GM12874 (cell line): ENCODE data around the gene OPCML.

Source experiments
- TF ChIP-seq, protein P1 (sequence below): IDR thresholded peaks from 2 replicates; pipeline ENCODE4 v1.5.1; 2011; ENCODE audit warnings: low read depth, mild to moderate bottlenecking, control low read depth, low read length, moderate library complexity; ENCODE audit not compliant: insufficient read depth

The OPCML gene

DNA sequence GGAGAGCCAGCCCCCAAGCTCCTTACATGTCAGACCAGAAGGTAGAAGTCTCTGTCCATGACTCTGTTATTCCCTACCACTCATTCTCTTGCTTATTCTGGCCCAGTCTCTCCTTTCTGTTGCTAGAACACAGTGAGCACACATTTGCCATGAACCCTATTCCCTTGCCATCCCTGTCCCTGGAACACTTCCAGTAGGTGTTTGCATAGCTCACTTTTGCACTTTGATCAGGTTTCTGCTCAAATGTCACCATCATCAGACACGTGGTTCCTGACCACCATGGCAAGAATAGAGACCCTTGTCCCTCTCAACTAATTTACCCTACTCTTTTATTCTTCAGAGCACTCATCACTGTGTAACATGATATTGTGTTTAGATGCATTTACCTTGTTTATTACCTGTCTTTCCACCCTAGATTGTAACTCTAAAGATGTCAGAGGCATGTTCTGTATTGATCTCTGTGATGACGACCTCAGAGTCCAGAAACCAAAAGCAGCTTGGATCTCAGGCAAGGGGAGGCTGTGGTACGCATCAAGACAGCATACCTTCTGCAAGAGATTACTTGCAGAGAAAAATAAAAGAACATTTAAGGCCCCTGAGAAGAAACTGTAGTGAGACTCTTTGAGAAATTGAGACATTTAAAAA is 606.4 kb downstream of the OPCML start:
- TF ChIP-seq, protein P1, sequence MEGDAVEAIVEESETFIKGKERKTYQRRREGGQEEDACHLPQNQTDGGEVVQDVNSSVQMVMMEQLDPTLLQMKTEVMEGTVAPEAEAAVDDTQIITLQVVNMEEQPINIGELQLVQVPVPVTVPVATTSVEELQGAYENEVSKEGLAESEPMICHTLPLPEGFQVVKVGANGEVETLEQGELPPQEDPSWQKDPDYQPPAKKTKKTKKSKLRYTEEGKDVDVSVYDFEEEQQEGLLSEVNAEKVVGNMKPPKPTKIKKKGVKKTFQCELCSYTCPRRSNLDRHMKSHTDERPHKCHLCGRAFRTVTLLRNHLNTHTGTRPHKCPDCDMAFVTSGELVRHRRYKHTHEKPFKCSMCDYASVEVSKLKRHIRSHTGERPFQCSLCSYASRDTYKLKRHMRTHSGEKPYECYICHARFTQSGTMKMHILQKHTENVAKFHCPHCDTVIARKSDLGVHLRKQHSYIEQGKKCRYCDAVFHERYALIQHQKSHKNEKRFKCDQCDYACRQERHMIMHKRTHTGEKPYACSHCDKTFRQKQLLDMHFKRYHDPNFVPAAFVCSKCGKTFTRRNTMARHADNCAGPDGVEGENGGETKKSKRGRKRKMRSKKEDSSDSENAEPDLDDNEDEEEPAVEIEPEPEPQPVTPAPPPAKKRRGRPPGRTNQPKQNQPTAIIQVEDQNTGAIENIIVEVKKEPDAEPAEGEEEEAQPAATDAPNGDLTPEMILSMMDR: no peak

DNA sequence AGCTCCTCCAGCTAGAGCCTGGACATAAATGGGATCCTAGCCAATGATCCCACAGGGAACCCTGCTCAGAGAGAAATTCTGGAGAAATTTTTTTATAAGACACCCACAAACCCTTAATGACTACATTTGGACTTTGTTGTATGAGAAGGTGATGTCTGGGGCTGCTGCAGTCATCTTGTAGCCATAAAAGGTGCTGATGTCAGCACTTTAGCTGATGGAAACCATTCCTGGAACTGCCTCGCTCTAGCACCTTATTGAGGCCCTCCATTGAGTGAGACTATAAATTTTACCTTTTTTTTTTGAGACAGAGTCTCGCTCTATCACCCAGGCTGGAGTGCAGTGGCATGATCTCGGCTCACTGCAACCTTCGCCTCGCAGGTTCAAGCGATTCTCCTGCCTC is 610.7 kb downstream of the OPCML start:
- TF ChIP-seq, protein P1: no peak

DNA sequence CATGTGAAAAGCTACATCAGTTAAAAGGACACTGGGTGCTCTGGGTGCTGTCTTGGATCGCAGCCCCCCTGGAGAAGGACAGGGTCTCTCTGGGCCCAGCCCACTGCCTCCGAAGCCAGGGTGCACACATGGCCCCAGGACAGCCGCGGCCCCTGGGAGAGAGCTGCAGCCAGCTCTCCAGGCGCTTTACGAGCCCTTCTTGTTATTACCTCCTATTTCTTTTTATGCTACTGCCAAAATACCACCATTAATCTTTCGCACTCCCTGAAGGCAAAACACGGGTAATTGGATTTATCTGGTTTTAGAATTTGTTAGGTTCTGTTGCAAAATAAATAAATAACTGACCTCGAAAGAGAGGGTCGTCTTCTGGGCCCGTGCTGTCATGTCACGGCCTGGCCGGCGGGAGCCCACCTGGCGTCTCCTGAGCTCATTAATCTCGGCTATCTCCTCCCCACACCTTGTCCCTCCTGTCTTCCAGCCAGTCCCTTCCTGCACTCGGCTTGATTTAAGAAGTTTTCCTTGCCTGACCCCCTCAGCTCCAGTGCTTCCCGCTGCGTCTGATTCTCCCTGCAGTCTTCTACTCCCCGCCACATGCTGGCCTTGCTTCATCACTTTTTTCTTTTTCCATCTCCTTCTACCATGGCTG is 611.7 kb downstream of the OPCML start:
- TF ChIP-seq, protein P1: no peak

DNA sequence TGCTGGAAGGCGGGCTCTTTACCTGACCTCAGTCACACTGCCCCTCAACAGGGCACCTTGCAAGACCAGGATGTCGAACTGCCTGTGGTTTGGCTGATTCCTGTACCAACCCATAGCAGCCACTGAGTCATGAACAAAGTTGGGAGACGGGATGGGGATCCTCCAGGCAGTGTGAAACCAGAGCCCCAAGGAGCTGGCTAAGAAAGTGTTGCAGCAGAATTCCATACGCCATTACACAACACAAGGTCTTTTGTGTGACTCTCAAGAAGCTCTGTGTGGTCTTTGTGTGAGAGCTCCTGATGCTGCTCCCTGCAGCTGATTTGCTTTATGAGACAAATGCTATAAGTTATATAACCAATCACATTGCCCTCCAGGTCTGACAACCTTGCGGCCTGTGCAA is 617.7 kb downstream of the OPCML start:
- TF ChIP-seq, protein P1: no peak

DNA sequence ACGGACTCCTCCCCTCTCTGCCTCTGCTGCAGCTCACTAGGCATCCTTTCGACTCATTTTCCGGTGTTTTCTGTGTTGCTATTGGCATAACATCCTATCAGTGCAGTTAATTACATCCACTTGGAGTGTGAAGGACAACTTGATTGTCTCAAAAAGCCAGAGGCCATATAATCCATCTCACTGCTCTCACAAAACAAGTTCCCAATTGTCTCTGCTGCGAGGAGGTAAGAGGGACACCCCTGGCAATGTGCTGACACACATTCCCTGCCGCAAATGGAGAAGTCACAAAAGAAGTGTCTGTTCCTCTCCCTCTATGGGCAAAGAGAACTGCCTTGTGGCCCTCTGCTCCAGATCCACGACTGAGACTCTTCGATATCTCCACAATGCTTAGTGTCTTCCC is 618.4 kb downstream of the OPCML start:
- TF ChIP-seq, protein P1: no peak

DNA sequence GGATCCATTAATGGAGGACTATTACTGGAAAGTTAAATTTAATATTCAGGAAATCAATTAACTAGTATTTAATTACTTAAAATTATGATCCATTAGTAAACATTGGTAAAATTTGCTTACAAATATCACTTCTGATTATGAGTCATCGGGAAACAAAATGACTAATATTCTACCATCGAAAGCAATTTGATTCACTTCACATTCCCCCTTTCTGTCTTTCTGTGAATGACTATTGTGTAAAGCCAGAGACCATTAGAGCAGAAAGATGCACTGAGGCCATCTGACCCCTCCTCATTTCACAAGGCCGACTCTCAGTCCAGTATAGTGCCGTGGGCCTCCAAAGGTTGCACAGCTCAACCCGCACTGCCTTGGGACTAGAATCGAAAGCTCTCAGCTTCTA is 619.0 kb downstream of the OPCML start:
- TF ChIP-seq, protein P1: no peak

DNA sequence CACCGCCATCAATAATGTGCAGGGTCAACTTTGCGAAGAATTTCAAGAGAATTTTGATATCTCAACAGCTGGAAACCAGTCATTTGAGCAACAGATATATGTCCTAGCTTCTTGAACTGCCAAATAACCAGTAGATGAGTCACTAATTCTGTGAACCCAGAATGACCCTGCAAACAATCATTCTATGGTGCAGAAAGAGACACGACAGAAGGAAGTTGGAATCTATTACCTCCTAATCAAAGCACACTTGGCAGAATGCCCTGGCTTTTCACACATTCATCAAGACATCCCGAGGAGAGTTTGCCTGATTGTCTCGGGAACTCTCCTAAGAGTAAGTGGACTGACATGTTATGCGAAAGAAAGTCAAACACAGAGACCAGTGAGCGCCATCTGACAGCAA is 621.1 kb downstream of the OPCML start:
- TF ChIP-seq, protein P1: no peak
